Calu3 (cell line): ENCODE measurements around the gene ZFAND6. TPM values are rescaled to one million over a fixed set of nuclear protein-coding genes. Genes with fewer than 3 reads are reported as not detected.

Experiments used
- BruUV-seq: library from RNA; stranded (reverse); fragments of 400-500 nt; replicated peaks from 2 replicates; lab custom pipeline; 2021; lab: Mats Ljungman, UMichigan
- CTCF ChIA-PET: fragments of 300-600 bp; sonication (Branson Sonifier 250); formaldehyde crosslinking; loops from one replicate; lab custom pipeline; 2022; ENCODE audit warnings: antibody characterized with exemption; lab: Charles Lee
- DNase-seq: peaks from one replicate; pipeline ENCODE4 v3.0.0; 2022
- H3K27ac Mint-ChIP-seq: one replicate; pipeline ENCODE4 v1.8.0; 2022; ENCODE audit warnings: mixed read lengths; ENCODE audit not compliant: unreplicated experiment
- H3K27me3 Mint-ChIP-seq: one replicate; pipeline ENCODE4 v1.8.0; 2022; ENCODE audit warnings: mixed read lengths; ENCODE audit not compliant: unreplicated experiment
- H3K36me3 Mint-ChIP-seq: one replicate; pipeline ENCODE4 v1.8.0; 2022; ENCODE audit warnings: mild to moderate bottlenecking, moderate library complexity, mixed read lengths; ENCODE audit not compliant: insufficient read depth, unreplicated experiment
- H3K4me1 Mint-ChIP-seq: one replicate; pipeline ENCODE4 v1.8.0; 2022; ENCODE audit warnings: mild to moderate bottlenecking, low read depth, mixed read lengths; ENCODE audit not compliant: unreplicated experiment
- H3K4me3 Mint-ChIP-seq: one replicate; pipeline ENCODE4 v1.8.0; 2022; ENCODE audit warnings: mild to moderate bottlenecking, low read depth, moderate library complexity, mixed read lengths; ENCODE audit not compliant: unreplicated experiment
- H3K9me3 Mint-ChIP-seq: one replicate; pipeline ENCODE4 v1.8.0; 2022; ENCODE audit warnings: low read depth, mixed read lengths; ENCODE audit not compliant: unreplicated experiment
- CTCF ChIP-seq: fragments of 200-600 bp; IDR thresholded peaks from one replicate; pipeline ENCODE4 v1.8.0; 2022; ENCODE audit warnings: antibody characterized with exemption; ENCODE audit not compliant: unreplicated experiment
- intact Hi-C: fragments of 100-400 bp; cut with micrococcal nuclease; formaldehyde crosslinking; loops from one replicate; pipeline ENCODE4 v1.10.0; 2022; ENCODE audit not compliant: unreplicated experiment
- total RNA-seq: library from RNA; stranded (reverse); gene quantifications from 2 replicates; pipeline ENCODE4 v1.2.3, GENCODE V29; 2022

Gene ZFAND6
- total RNA-seq, 1 experiment from 2014 or later = 87.5 TPM

DNA sequence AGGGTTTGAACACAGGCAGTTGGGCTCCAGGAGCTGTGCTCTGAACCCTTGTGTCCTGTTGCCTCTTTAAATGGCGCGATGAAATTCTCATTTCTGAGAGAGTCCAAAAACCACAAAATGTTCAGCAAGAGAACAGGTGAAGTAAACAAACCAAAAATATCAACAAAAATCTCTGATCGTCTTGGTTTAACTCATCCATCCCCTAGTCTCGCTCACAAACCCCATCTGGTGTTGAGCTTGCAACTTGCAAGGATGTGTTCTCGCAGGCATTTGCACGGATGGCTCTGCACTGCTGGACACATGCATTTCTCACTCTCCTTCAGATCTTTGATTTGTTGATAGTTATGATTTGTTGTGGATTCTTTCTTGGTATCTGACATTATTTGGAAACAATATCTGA lies 124.4 kb downstream of the ZFAND6 start:
- intact Hi-C loops = no loop called here
- Mint-ChIP-seq H3K27ac (no peak overlapping the region), H3K4me1 (no peaks in the 10 kb centered on the region), H3K36me3 (no peaks in the 10 kb centered on the region), H3K27me3 (no peaks in the 10 kb centered on the region), H3K4me3 (no peak overlapping the region), H3K9me3 (no peaks in the 10 kb centered on the region)
- CTCF ChIA-PET = no interaction called here
- DNase-seq = no peak
- TF ChIP-seq CTCF = no peak
- no TSS peak for BruUV-seq

DNA sequence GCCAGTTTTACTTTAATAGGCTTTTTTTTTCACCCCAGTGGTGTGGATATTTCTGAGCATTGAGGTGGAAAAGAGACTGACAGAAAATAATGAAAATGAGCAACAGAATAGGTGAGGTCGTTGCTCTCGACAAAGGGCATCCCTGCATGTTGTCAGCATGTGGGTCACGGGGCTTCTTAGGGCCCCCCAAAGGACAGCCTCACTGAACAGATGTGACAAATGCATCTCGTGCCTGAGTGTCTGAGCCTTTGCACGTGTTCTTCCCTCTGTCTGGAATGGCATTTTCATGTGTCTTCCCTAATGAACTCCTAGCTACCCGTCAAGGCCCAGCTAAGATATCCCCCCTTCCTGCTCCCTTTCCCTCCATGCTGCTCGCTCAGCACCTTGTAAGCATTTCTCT lies 125.1 kb downstream of the ZFAND6 start:
- intact Hi-C loops = no loop called here
- DNase-seq = no peak
- no peak overlapping the region for H3K27ac Mint-ChIP-seq
- CTCF ChIA-PET = no interaction called here
- BruUV-seq = no TSS peak
- H3K9me3 Mint-ChIP-seq = no peaks in the 10 kb centered on the region
- no peak for TF ChIP-seq CTCF
- H3K36me3 Mint-ChIP-seq = no peaks in the 10 kb centered on the region
- H3K4me3 Mint-ChIP-seq = no peak overlapping the region
- H3K27me3 Mint-ChIP-seq = no peaks in the 10 kb centered on the region
- no peaks in the 10 kb centered on the region for H3K4me1 Mint-ChIP-seq

DNA sequence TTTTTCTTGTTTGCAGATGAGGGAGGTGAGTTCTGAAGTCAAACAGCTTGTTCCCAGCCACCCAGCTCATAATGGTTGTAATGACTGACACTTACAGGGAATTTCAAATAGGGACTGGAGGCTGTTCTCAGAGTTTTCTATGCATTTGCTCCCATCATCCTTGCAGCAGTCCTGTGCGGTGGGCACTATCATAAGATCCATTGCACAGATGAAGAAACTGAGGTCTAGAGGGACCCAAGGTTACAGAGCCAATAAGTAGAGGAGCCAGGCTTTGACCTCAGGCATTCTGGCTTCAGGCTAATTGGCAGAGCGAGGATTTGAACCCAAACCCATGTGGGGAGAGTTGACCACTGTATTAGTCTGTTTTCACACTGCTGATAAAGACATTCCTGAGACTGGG lies 125.7 kb downstream of the ZFAND6 start:
- BruUV-seq = no TSS peak
- no peak for TF ChIP-seq CTCF
- intact Hi-C loops = no loop called here
- no peaks in the 10 kb centered on the region for H3K4me1 Mint-ChIP-seq
- no peaks in the 10 kb centered on the region for H3K36me3 Mint-ChIP-seq
- H3K27ac Mint-ChIP-seq = no peak overlapping the region
- CTCF ChIA-PET = no interaction called here
- no peaks in the 10 kb centered on the region for H3K9me3 Mint-ChIP-seq
- H3K27me3 Mint-ChIP-seq = no peaks in the 10 kb centered on the region
- DNase-seq = no peak
- no peak overlapping the region for H3K4me3 Mint-ChIP-seq

DNA sequence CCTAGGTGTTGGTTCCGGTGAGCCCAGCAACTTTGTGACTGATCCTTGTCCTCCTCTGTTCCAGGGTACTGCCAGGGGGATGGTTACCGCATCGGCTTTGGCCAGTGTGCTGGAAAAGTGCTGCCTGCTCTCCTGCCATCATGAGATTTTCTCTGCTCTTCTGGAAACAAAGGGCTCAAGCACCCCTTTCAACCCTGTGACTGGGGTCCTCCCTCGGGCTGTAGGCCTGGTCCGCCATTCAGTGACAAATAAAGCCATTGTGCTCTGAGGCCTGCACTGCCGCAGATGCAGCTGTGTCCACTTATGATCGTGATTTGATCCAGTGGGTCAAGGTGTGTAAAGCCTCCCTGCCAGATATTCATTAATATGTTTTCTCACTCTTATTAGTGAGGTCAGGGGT lies 126.6 kb downstream of the ZFAND6 start:
- Mint-ChIP-seq H3K27me3 (no peaks in the 10 kb centered on the region), H3K36me3 (no peaks in the 10 kb centered on the region), H3K9me3 (no peaks in the 10 kb centered on the region), H3K27ac (no peak overlapping the region), H3K4me3 (no peak overlapping the region), H3K4me1 (no peaks in the 10 kb centered on the region)
- intact Hi-C loops = no loop called here
- DNase-seq = no peak
- TF ChIP-seq CTCF = no peak
- no TSS peak for BruUV-seq
- CTCF ChIA-PET = no interaction called here

GRCh38 chr15:80186597-80186996 lies 127.1 kb downstream of the ZFAND6 start:
- no peaks in the 10 kb centered on the region for H3K9me3 Mint-ChIP-seq
- no peak for DNase-seq
- BruUV-seq = no TSS peak
- H3K27ac Mint-ChIP-seq = no peak overlapping the region
- H3K4me3 Mint-ChIP-seq = no peak overlapping the region
- no peaks in the 10 kb centered on the region for H3K36me3 Mint-ChIP-seq
- intact Hi-C loops = no loop called here
- no peaks in the 10 kb centered on the region for H3K4me1 Mint-ChIP-seq
- CTCF ChIA-PET = no interaction called here
- no peaks in the 10 kb centered on the region for H3K27me3 Mint-ChIP-seq
- TF ChIP-seq CTCF = no peak
